ENCODE data around the gene KCNMA1.

GRCh38 chr10:77074104-77074624, 563.4 kb downstream of the KCNMA1 start:
- TF ChIP-seq CTCF (IDR thresholded peaks at IDR 0.05) (no peak), ZFX (IDR thresholded peaks at IDR 0.05; ENCODE audit: borderline replicate concordance) (no peak)

Measured in 22Rv1 (cell line).